HG03139 (cell line): ENCODE results near the gene LRMDA.

Source experiments
- ATAC-seq: cut with Tn5 transposase; IDR thresholded peaks from one replicate; pipeline ENCODE4 v1.9.1; 2021; ENCODE audit not compliant: unreplicated experiment

The LRMDA gene

GRCh38 chr10:75935650-75936400 is 504.4 kb downstream of the LRMDA start:
- no peak for ATAC-seq

GRCh38 chr10:75936841-75937240 is 505.4 kb downstream of the LRMDA start:
- no peak for ATAC-seq

- no peak for ATAC-seq
These were observed 506.4 kb downstream of the LRMDA start for GRCh38 chr10:75937823-75938222.

- no peak for ATAC-seq
These were observed 507.1 kb downstream of the LRMDA start for GRCh38 chr10:75938380-75939122.

- ATAC-seq, result no peak
These were observed 508.1 kb downstream of the LRMDA start for GRCh38 chr10:75939541-75939940.

DNA sequence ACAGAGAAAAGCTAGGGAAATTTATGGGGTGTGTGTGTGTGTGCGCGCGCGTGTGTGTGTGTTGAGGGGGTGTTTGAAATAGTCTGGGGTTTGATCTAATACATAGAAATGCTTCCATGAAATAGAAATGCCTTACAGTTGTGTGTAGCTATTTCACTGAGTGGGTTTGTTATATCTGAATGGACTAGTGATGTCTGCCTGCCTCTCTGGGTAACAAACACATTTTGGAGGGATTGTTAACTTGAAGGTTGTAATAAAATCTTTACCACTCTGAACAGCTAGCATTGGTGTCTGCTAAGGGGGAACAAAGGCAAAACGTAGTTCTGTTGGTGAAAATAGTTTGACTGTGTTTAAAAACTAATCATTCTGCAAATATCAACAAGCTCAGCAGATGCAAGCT is 509.3 kb downstream of the LRMDA start:
- no peak for ATAC-seq

DNA sequence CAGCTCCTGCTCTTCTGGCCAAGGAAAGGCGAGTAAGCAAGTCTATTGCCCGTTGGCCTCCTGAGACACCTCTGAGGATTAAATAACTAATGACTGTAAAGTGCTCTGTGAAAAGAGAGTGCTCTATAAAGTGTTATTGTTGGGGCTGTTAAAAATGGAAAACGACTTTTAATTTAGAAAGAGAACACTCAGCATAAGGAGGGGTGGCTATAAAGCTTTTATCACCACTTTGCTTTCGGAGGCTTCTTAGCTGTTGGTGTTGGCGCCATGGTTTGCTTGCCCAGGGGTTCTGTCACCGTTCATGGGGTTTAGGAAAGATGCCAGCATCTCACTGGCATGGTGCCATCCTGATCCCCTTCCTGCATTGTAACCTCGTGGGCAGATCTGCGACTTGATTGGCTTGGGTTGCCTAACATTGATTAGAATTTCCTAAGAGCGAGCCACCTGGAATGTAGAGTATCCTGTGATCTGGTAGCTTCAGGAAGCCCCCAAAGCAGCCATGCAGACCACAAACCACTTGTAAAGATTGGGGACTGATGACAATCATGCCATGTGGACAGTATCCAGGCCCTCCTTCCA is 509.9 kb downstream of the LRMDA start:
- ATAC-seq, result no peak

GRCh38 chr10:75944061-75944460 is 512.6 kb downstream of the LRMDA start:
- no peak for ATAC-seq

- no peak for ATAC-seq
These were observed 517.2 kb downstream of the LRMDA start for GRCh38 chr10:75948583-75948982.

- ATAC-seq, result no peak
These were observed 518.9 kb downstream of the LRMDA start for GRCh38 chr10:75950307-75950706.

GRCh38 chr10:75950997-75951589 is 519.7 kb downstream of the LRMDA start:
- ATAC-seq, result no peak

DNA sequence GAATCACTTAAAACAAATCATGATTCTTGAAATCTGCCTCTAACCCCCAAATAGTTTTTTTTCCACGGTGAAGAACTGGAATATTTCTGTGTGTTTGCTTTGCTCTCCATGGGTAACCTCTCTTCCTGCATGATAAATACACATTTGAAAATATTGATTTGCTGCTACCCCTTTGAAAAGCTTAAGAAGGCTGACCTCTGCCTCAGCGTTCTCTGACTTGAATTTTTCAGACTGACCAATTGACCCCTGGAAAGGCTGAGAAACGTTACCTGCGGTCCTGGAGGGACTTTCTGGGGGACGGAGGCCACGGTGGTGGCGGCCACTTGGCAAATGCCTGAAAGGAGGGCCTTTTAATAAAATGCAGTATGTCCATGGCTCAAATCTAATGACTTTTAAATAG is 520.2 kb downstream of the LRMDA start:
- no peak for ATAC-seq

DNA sequence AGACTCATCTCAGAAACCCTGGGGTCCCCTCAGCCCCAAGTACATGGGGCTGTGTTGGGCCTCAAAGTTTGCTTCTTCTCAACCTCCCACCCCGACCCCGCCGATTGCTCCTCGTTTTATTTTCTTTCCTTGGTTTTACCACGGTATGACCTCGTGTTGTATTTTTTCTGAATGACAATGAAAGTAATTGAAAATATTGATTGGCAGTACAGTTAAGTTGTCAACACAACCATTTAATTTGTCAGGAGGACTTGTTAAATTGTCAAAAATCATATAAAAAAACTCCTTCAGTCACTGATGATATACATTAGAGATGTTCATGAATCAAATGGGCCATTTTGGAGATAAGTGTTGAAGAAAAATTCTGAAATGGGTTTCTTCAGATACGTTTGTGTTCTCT is 520.7 kb downstream of the LRMDA start:
- no peak for ATAC-seq

DNA sequence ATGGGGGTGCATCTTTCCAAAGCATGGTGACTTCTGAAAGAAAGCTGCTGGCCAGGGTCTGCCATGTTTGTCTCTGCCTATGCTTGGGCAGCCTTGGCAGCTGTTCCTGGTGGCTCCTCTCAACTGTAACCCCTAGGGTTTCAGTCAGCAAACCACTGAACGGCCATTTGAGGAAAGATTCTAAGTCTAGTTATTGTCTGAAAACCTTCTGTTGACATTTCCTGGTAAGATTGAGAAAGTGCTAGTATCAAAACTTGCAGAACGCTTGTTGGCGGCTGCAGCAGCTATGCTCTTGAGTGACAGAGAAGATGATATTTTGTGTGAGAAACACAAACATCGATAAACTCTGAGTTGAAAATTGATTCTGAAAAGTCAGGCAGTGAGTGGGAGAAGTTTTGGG is 523.1 kb downstream of the LRMDA start:
- ATAC-seq, result no peak

DNA sequence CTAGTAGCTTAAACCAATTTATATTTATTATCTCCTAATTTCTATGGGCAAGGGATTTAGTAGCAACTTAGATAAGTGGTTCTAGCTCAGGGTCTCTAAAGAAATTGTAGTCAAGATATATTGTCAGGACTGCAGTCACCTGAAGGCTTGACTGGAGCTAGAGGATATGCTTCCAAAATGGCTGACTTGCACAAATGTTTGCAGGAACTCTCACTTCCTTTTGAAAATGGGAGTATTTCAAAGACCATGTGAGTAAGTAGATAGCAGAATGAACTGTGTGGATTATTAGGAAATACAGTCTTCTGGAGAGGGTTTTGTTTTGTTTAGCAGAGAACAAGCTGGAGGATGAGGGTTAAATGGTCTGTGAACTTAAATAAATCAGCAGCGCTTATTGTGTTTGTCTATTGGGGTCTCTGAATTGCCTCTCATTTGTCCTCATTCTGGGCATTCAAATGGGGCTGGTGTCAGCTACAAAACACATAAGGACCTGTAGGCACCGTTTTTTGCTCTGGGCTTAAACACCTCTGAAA is 524.6 kb downstream of the LRMDA start:
- ATAC-seq, result no peak

DNA sequence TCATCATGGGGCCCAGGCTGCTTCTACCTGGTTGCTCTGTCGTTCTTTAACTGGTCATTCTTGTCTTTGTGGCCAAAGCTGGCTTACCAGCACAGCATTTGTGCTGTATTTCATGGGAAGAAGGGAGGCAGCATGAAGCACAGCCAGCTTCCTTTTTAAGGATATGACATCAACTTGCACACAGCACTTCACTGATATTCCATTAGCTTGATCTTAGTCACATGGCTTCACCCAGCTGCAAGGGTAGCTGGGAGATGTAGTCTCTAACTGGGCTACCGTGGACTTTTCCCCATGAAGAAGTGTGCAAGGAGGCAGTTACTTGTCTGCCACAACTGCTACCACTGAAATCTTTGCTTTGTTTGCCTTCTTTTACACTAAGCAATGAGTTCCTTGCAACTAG is 525.2 kb downstream of the LRMDA start:
- no peak for ATAC-seq

- ATAC-seq, result no peak
These were observed 526.1 kb downstream of the LRMDA start for GRCh38 chr10:75957314-75958120.

- ATAC-seq, result no peak
These were observed 527.8 kb downstream of the LRMDA start for GRCh38 chr10:75959209-75959608.

DNA sequence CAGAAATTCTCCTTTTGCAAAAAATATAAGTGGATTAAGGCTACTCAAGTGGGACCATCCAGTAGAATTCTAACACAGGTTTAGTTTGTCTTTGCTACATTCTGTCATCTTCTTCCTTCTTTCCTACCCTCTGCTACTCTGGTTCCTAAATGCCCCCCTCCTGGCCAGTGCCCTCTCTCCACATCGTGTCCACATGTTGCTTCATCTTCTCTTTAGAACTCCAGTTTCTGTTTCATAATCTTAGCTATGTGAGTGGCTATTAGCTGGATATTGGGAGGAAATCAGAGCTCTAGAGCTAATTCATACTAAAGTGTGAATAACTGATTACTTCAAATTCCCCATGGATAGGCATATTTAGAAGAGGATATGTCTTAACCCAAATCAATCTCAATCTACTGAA is 528.5 kb downstream of the LRMDA start:
- ATAC-seq, result no peak

- ATAC-seq, result no peak
These were observed 531.1 kb downstream of the LRMDA start for GRCh38 chr10:75962395-75963061.
